MM.1S (cell line): ENCODE data around the gene YEATS2.

ENCODE experiments used
- EZH2 ChIP-seq: fragments of 300-600 bp; sonication (generic); optimal IDR thresholded peaks from 2 replicates; pipeline ENCODE3; 2017; ENCODE audit warnings: low read depth, mild to moderate bottlenecking, antibody characterized with exemption, low read length, mixed read lengths
- EZH2phosphoT487 ChIP-seq: fragments of 300-600 bp; sonication (generic); IDR thresholded peaks from 2 replicates; pipeline ENCODE4 v1.6.1; 2018; ENCODE audit warnings: antibody characterized with exemption, low read length
- TF ChIP-seq, protein P1 (sequence below): fragments of 300-600 bp; sonication (generic); IDR thresholded peaks from 2 replicates; pipeline ENCODE4 v1.5.1; 2016; ENCODE audit warnings: antibody characterized with exemption, low read length, mixed read lengths

DNA sequence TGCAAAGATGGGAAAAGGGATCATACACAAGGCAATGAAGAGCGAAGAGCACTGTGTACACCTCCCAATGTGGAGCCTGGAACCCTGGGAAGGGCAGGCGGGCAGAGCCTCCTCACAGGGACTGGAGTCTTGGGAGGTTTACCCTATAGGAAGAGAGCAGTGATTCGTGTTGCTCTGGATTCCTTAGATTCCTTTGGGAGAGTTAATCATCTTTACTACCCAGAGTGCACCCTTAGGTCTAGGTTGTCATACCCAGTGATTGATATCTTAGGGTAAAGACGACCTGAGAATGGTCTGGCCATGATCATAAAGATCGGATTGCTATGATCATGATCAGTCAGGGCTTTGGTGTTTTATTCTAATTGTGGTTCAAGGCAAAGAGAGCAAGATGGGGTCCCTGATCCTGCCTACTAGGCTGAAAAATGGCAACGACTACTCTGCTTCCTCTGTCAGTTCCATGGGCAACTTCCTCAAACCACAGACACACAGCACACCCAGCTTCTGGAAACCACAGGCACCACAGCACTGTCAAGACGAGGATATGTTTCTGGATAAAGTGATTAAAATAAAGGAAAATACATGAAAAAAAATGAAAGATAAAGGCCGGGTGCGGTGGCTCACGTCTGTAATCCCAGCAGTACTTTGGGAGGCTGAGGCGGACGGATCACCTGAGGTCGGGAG is 148.2 kb downstream of the YEATS2 start:
- TF ChIP-seq EZH2phosphoT487 (no peak), EZH2 (no peak)
- TF ChIP-seq, protein P1, sequence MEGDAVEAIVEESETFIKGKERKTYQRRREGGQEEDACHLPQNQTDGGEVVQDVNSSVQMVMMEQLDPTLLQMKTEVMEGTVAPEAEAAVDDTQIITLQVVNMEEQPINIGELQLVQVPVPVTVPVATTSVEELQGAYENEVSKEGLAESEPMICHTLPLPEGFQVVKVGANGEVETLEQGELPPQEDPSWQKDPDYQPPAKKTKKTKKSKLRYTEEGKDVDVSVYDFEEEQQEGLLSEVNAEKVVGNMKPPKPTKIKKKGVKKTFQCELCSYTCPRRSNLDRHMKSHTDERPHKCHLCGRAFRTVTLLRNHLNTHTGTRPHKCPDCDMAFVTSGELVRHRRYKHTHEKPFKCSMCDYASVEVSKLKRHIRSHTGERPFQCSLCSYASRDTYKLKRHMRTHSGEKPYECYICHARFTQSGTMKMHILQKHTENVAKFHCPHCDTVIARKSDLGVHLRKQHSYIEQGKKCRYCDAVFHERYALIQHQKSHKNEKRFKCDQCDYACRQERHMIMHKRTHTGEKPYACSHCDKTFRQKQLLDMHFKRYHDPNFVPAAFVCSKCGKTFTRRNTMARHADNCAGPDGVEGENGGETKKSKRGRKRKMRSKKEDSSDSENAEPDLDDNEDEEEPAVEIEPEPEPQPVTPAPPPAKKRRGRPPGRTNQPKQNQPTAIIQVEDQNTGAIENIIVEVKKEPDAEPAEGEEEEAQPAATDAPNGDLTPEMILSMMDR, result no peak
